ENCODE data around the gene DLEU7. TPM values are rescaled to one million over a fixed set of nuclear protein-coding genes. Genes with fewer than 3 reads are reported as not detected.

DLEU7 gene
- total RNA-seq, 1 donor from 2014 or later: 0.43 TPM

DNA sequence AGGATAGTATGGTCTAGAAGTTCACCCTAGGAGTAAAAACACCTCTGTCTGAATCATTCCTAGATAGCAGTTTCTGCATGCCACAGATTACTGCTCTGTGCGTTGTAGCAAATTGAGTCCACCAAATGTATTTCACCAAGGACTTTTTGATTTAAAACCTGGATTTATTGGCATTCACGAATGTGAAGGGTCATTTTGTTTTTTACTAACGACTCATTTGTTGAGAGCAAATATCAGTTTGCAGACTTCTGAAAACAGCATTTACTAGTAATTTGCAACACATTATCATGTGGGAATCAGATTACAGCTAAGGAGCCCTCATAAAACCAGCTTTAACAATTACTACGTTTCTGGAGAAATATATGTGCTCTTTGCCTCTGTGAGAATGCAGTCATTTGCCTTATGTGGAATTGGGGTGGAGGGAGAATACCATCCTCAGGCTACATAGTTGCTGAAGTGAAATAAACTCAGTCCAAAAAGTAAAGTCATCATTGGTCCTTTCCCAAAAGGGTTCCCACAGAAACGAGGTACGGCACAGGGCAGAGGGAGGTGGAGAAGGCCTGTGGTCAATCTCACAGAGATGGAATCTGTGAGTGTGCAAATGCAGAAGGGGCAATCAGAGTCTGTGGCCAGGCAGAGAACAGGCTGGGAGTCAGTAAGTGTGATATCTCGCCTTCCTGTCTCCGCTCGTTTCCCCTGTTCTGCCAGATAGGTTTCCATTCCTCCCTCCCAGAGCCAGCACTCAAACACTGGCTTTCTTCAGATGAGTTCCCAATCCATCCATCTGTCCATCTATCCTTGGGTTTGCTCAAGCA is 63.1 kb downstream of the DLEU7 start:
- H3K27ac Mint-ChIP-seq (ENCODE audit: unreplicated experiment): no peak overlapping the region
- TF ChIP-seq, protein P1, sequence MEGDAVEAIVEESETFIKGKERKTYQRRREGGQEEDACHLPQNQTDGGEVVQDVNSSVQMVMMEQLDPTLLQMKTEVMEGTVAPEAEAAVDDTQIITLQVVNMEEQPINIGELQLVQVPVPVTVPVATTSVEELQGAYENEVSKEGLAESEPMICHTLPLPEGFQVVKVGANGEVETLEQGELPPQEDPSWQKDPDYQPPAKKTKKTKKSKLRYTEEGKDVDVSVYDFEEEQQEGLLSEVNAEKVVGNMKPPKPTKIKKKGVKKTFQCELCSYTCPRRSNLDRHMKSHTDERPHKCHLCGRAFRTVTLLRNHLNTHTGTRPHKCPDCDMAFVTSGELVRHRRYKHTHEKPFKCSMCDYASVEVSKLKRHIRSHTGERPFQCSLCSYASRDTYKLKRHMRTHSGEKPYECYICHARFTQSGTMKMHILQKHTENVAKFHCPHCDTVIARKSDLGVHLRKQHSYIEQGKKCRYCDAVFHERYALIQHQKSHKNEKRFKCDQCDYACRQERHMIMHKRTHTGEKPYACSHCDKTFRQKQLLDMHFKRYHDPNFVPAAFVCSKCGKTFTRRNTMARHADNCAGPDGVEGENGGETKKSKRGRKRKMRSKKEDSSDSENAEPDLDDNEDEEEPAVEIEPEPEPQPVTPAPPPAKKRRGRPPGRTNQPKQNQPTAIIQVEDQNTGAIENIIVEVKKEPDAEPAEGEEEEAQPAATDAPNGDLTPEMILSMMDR (IDR thresholded peaks at IDR 0.05): no peak
- H3K9me3 Mint-ChIP-seq (ENCODE audit: unreplicated experiment): peaks cover 9% of the 10 kb centered on the region
- DNase-seq (ENCODE audit: extremely low spot score, unreplicated experiment): no peak
- no peaks in the 10 kb centered on the region for H3K4me1 Mint-ChIP-seq (ENCODE audit: unreplicated experiment)
- no peaks in the 10 kb centered on the region for H3K36me3 Mint-ChIP-seq (ENCODE audit: unreplicated experiment)
- no peak overlapping the region for H3K4me3 Mint-ChIP-seq (ENCODE audit: unreplicated experiment)
- peaks cover 55% of the 10 kb centered on the region for H3K27me3 Mint-ChIP-seq (ENCODE audit: unreplicated experiment)

DNA sequence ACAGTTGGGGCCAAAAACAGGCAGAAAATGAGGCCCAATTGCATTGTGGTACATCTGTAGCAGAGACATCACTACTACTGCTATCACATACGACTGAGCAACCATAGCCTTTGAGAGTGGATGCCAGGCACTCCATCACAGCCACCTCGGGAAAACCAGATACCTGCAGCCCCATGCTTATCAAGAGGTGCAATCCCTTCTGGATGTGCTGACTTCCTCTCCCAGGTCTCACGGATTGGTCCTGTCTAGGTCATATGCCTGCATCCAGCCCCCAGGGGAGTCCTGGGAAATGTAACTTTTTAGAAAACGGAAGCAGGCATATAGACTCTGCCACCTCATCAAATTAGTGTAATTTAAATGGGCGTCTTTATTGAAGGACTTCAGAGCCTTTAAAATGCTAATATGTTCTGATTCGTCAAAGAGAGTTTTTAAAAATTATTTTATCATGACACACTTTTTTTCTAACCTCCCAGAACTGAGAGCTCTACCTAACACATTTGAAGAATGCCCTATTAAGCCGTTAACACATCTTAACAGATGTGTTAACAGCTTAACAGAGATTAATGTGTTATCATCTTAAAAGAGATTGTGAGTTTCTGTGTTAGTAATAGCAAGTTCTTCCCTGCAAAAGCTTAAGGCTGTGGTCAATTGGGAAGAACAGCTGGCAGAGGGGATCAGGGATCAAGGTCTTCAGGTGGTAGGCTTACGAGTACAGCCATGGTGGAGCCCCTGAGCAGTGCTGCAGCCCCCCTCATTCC is 63.9 kb downstream of the DLEU7 start:
- no peaks in the 10 kb centered on the region for H3K4me1 Mint-ChIP-seq (ENCODE audit: unreplicated experiment)
- H3K4me3 Mint-ChIP-seq (ENCODE audit: unreplicated experiment): no peak overlapping the region
- TF ChIP-seq, protein P1 (IDR thresholded peaks at IDR 0.05): no peak
- peaks cover 16% of the 10 kb centered on the region for H3K9me3 Mint-ChIP-seq (ENCODE audit: unreplicated experiment)
- peaks cover 55% of the 10 kb centered on the region for H3K27me3 Mint-ChIP-seq (ENCODE audit: unreplicated experiment)
- no peak for DNase-seq (ENCODE audit: extremely low spot score, unreplicated experiment)
- H3K27ac Mint-ChIP-seq (ENCODE audit: unreplicated experiment): no peak overlapping the region
- no peaks in the 10 kb centered on the region for H3K36me3 Mint-ChIP-seq (ENCODE audit: unreplicated experiment)

Other genes with a start within 250 kb of the DLEU7 start
- gene RNASEH2B, start 66.1 kb upstream of the DLEU7 start, total RNA-seq: 20.0 and 22.0 TPM in 2 replicates